Astrocyte (in vitro differentiated cells and primary cell): ENCODE measurements around the gene SEC16B.

Experiments
- EZH2 ChIP-seq: IDR thresholded peaks from 2 replicates; pipeline ENCODE4 v1.6.1; 2012; ENCODE audit warnings: mild to moderate bottlenecking, low read length, inconsistent platforms; ENCODE audit not compliant: insufficient read depth
- TF ChIP-seq, protein P1 (sequence below): IDR thresholded peaks from 2 replicates; pipeline ENCODE4 v1.5.1; 2011; ENCODE audit warnings: low read depth, mild to moderate bottlenecking, inconsistent platforms, low read length, moderate library complexity; ENCODE audit not compliant: insufficient read depth

DNA sequence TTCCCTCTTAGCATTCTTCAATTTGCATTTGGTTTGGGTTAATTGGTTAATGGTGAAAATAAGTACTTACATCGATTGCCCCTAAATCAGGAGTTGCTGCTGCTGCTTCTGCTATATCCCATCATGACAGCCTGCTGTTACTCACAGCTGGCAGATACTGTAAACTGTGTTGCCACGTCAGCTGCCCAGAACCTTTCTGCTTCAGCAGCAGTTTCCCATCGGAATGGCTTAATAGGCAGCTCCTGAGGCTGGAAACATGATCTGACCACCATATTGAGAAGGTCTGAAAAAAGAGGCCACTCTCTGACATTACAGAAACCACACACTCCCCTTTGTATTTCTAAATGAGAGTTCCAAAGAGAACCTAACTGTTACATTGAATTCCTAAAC is 14.3 kb upstream of the SEC16B start:
- TF ChIP-seq, protein P1, sequence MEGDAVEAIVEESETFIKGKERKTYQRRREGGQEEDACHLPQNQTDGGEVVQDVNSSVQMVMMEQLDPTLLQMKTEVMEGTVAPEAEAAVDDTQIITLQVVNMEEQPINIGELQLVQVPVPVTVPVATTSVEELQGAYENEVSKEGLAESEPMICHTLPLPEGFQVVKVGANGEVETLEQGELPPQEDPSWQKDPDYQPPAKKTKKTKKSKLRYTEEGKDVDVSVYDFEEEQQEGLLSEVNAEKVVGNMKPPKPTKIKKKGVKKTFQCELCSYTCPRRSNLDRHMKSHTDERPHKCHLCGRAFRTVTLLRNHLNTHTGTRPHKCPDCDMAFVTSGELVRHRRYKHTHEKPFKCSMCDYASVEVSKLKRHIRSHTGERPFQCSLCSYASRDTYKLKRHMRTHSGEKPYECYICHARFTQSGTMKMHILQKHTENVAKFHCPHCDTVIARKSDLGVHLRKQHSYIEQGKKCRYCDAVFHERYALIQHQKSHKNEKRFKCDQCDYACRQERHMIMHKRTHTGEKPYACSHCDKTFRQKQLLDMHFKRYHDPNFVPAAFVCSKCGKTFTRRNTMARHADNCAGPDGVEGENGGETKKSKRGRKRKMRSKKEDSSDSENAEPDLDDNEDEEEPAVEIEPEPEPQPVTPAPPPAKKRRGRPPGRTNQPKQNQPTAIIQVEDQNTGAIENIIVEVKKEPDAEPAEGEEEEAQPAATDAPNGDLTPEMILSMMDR: no peak
- no peak for TF ChIP-seq EZH2
